Trophoblast cell (in vitro differentiated cells and primary cell): ENCODE data around the gene FN1.

ENCODE experiments used
- DNase-seq, 2 donors: peaks; one replicate each; pipeline ENCODE4 v3.0.0-alpha.2; 2016
- H2AFZ ChIP-seq: 2 replicates; pipeline ENCODE4 v1.6.1; 2013; ENCODE audit warnings: low read length, moderate library complexity, mild to moderate bottlenecking; ENCODE audit not compliant: insufficient read depth, poor library complexity
- H2AK5ac ChIP-seq: 2 replicates; pipeline ENCODE4 v1.6.1; 2013; ENCODE audit warnings: mild to moderate bottlenecking, low read length
- H2BK120ac ChIP-seq: 2 replicates; pipeline ENCODE4 v1.6.1; 2013; ENCODE audit warnings: low read length, mild to moderate bottlenecking, moderate library complexity; ENCODE audit not compliant: insufficient read depth, poor library complexity
- H2BK12ac ChIP-seq: 2 replicates; pipeline ENCODE4 v1.6.1; 2013; ENCODE audit warnings: mild to moderate bottlenecking, low read length, moderate library complexity
- H2BK5ac ChIP-seq: 2 replicates; pipeline ENCODE4 v1.6.1; 2013; ENCODE audit warnings: low read length, low read depth, moderate library complexity, mild to moderate bottlenecking; ENCODE audit not compliant: poor library complexity
- H3K14ac ChIP-seq: 2 replicates; pipeline ENCODE4 v1.6.1; 2013; ENCODE audit warnings: mild to moderate bottlenecking, low read length
- H3K18ac ChIP-seq: 2 replicates; pipeline ENCODE4 v1.6.1; 2013; ENCODE audit warnings: mild to moderate bottlenecking, low read length
- H3K23ac ChIP-seq: 2 replicates; pipeline ENCODE4 v1.6.1; 2013; ENCODE audit warnings: low read length
- H3K27ac ChIP-seq: 2 replicates; pipeline ENCODE4 v1.5.1; 2013; ENCODE audit warnings: low read depth, mild to moderate bottlenecking, inconsistent platforms, low read length, moderate library complexity
- H3K27me3 ChIP-seq: 2 replicates; pipeline ENCODE4 v1.6.1; 2013; ENCODE audit warnings: inconsistent platforms, mild to moderate bottlenecking, low read length, moderate library complexity; ENCODE audit not compliant: insufficient read depth
- H3K36me3 ChIP-seq, 2 experiments: 1 replicate in 1 of 2; 2 replicates in 1 of 2; pipeline ENCODE4 v1.6.1; 2013; ENCODE audit warnings: low read length in 2 of 2, mild to moderate bottlenecking in 2 of 2, moderate library complexity in 1 of 2; ENCODE audit not compliant: insufficient read depth in 2 of 2, control insufficient read depth in 1 of 2
- H3K4ac ChIP-seq: 2 replicates; pipeline ENCODE4 v1.6.1; 2013; ENCODE audit warnings: low read depth, mild to moderate bottlenecking, low read length, moderate library complexity
- H3K4me1 ChIP-seq, 2 experiments: 1 replicate in 1 of 2; 2 replicates in 1 of 2; pipeline ENCODE4 v1.6.1; 2013; ENCODE audit warnings: low read length in 2 of 2, mild to moderate bottlenecking in 2 of 2, moderate library complexity in 1 of 2; ENCODE audit not compliant: insufficient read depth in 2 of 2, control insufficient read depth in 1 of 2
- H3K4me2 ChIP-seq: 2 replicates; pipeline ENCODE4 v1.6.1; 2013; ENCODE audit warnings: inconsistent platforms, mild to moderate bottlenecking, low read length, moderate library complexity
- H3K4me3 ChIP-seq: 2 replicates; pipeline ENCODE4 v1.5.1; 2013; ENCODE audit warnings: mild to moderate bottlenecking, low read depth, low read length, inconsistent platforms
- H3K79me1 ChIP-seq: one replicate; pipeline ENCODE4 v1.6.1; 2013; ENCODE audit warnings: low read length
- H3K79me2 ChIP-seq: 2 replicates; pipeline ENCODE4 v1.6.1; 2013; ENCODE audit warnings: low read length, mild to moderate bottlenecking; ENCODE audit not compliant: control insufficient read depth, insufficient read depth, poor library complexity
- H3K9ac ChIP-seq: 2 replicates; pipeline ENCODE4 v1.6.1; 2013; ENCODE audit warnings: mild to moderate bottlenecking, low read length
- H3K9me3 ChIP-seq: 2 replicates; pipeline ENCODE4 v1.6.1; 2013; ENCODE audit warnings: low read depth, mild to moderate bottlenecking, control low read depth, inconsistent platforms, low read length; ENCODE audit not compliant: insufficient read depth
- H4K12ac ChIP-seq: 2 replicates; pipeline ENCODE4 v1.6.1; 2013; ENCODE audit warnings: low read depth, mild to moderate bottlenecking, low read length, moderate library complexity
- H4K8ac ChIP-seq: 2 replicates; pipeline ENCODE4 v1.6.1; 2013; ENCODE audit warnings: low read depth, mild to moderate bottlenecking, low read length, moderate library complexity
- H4K91ac ChIP-seq: one replicate; pipeline ENCODE4 v1.6.1; 2013; ENCODE audit warnings: low read depth, mild to moderate bottlenecking, low read length, moderate library complexity
- WGBS: extraction: QIAGEN DNeasy Blood & Tissue Kit; methylation state at CpG from one replicate; pipeline ENCODE4 v1.1.7; 2013; ENCODE audit warnings: missing lambda C conversion rate; ENCODE audit not compliant: insufficient read length, insufficient coverage; ENCODE audit errors: extremely low coverage; 5-methylcytosine and 5-hydroxymethylcytosine counted together

FN1 gene

DNA sequence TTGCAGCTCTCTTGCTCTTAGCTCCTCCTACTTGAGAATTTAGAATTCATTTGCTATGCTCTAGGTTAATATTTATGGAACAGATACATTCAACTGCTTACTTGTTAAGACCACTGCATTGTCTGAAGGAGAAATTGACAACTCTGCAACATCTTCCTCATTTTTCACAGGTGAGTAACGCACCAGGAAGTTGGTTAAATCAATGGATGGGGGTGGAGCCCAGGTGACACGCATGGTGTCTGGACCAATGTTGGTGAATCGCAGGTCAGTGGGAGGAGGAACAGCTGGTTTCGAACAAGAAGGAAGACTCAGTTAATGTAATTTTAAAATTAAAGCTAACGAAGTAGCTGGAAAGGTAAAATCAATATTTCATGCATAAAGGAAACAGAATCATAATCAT lies 44.3 kb downstream of the FN1 start:
- no peaks in the 10 kb centered on the region for H3K9me3 ChIP-seq
- no peak overlapping the region for H4K8ac ChIP-seq
- no peaks in the 10 kb centered on the region for H3K4me1 ChIP-seq
- no peak overlapping the region for H3K27ac ChIP-seq
- H2BK5ac ChIP-seq = no peak overlapping the region
- H3K4me3 ChIP-seq = no peak overlapping the region
- H3K4ac ChIP-seq = no peak overlapping the region
- H3K4me2 ChIP-seq = no peak overlapping the region
- DNase-seq = peak; percentile 61 to 65
- no peak overlapping the region for H4K12ac ChIP-seq
- H2AFZ ChIP-seq = no peak overlapping the region
- no peak overlapping the region for H2AK5ac ChIP-seq
- H3K79me2 ChIP-seq = no peaks in the 10 kb centered on the region
- H3K79me1 ChIP-seq = no peaks in the 10 kb centered on the region
- H3K18ac ChIP-seq = no peak overlapping the region
- H2BK12ac ChIP-seq = no peak overlapping the region
- no peak overlapping the region for H3K23ac ChIP-seq
- no peak overlapping the region for H2BK120ac ChIP-seq
- H3K14ac ChIP-seq = no peak overlapping the region
- H3K27me3 ChIP-seq = no peaks in the 10 kb centered on the region
- peaks cover 32 to 60% of the 10 kb centered on the region in 2 experiments for H3K36me3 ChIP-seq
- no peak overlapping the region for H4K91ac ChIP-seq
- no CpG with 5 or more reads among the region's 5 CpGs for WGBS
- no peak overlapping the region for H3K9ac ChIP-seq

DNA sequence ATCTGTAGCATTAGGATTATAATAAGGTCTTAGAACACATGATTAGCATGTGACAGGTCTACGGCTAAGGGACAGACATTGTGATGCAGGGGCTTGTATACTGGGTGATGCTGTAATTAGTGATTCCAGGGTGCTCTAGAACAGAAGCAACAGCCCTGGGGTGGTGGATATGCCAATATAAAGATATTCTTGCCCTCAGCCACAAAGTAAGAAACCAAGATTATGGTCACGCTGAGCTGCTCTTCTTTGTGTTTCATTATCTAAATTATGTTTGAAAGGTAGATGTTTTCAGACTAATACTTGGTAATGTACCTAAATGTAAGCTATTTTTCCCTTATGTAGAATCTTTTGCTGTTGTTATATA lies 45.3 kb downstream of the FN1 start:
- Histone ChIP-seq H3K79me2 (no peaks in the 10 kb centered on the region), H3K79me1 (no peaks in the 10 kb centered on the region), H2BK120ac (no peak overlapping the region), H3K9ac (no peak overlapping the region), H3K23ac (no peak overlapping the region), H2AK5ac (no peak overlapping the region), H4K8ac (no peak overlapping the region), H2AFZ (no peak overlapping the region), H3K18ac (no peak overlapping the region), H3K36me3 (peaks cover 39 to 64% of the 10 kb centered on the region in 2 experiments), H3K9me3 (no peaks in the 10 kb centered on the region), H3K4me1 (no peaks in the 10 kb centered on the region), H2BK12ac (no peak overlapping the region), H2BK5ac (no peak overlapping the region), H3K4me3 (no peak overlapping the region), H4K12ac (no peak overlapping the region), H3K27ac (no peak overlapping the region), H3K27me3 (no peaks in the 10 kb centered on the region), H3K14ac (no peak overlapping the region), H4K91ac (no peak overlapping the region), H3K4ac (no peak overlapping the region), H3K4me2 (no peak overlapping the region)
- DNase-seq = no peak
- no CpG with 5 or more reads among the region's 2 CpGs for WGBS

DNA sequence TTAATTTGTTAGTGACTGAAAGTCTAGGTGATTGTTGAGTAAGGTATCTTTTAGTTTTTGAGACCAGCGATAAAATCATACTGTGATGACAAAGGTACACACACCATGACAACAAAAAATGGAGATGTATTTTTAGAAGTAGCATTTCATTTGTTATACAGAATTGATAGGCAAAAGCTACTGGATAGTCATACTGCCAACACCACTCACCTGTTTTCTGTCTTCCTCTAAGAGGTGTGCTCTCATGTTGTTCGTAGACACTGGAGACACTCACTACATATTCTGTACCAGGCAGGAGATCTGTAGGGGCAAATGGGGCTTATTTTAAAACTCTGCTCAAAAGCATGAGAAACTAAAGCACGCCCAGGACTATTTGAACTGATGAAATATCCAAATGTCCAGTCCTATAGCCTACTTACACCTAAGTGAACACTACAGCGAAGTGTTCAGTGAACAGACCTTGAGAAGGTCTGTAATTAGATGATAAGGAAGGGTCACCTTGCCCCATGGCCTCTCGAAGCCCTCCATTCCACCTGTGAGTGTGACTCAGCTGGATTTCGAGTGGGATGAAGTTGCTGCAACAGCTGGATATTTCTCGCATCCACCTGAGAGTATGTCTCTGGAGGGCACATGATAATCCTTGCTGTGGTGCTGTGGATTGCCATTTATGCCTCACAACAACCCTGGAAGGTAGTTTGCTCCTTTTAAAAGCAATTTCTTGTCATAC lies 47.7 kb downstream of the FN1 start:
- Histone ChIP-seq H3K4me1 (no peaks in the 10 kb centered on the region), H4K91ac (no peak overlapping the region), H3K9ac (no peak overlapping the region), H3K27ac (no peak overlapping the region), H4K12ac (no peak overlapping the region), H3K36me3 (peaks cover 42 to 59% of the 10 kb centered on the region in 2 experiments), H3K14ac (no peak overlapping the region), H3K4me3 (no peak overlapping the region), H4K8ac (no peak overlapping the region), H3K79me2 (no peaks in the 10 kb centered on the region), H3K18ac (no peak overlapping the region), H3K79me1 (no peaks in the 10 kb centered on the region), H3K27me3 (no peaks in the 10 kb centered on the region), H3K23ac (no peak overlapping the region), H3K4ac (no peak overlapping the region), H2AK5ac (no peak overlapping the region), H2BK5ac (no peak overlapping the region), H2BK120ac (no peak overlapping the region), H3K4me2 (no peak overlapping the region), H3K9me3 (no peaks in the 10 kb centered on the region), H2AFZ (no peak overlapping the region), H2BK12ac (no peak overlapping the region)
- no CpG with 5 or more reads among the region's 7 CpGs for WGBS
- no peak for DNase-seq

DNA sequence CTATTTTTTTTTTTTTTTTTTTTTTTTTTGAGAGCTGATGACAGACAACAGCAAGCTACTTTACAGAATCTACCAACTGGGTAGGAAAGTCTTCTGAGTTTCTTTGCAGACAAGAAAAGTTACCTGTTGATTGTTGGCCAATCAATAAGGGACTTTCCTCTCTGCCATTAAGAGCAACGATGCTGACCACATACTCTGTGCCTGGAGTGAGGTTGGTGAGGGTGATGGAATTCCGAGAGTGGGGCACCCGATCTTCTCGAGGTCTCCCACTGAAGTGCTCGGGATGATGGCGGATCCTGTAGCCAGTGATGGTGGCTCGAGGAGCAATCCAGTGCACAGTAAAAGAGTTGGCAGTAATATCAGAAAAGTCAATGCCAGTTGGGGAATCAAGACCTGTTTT lies 49.3 kb downstream of the FN1 start:
- Histone ChIP-seq H3K79me1 (no peaks in the 10 kb centered on the region), H3K4me2 (no peak overlapping the region)
- DNase-seq = no peak

More for the DNA sequence above, 49.3 kb downstream of the FN1 start:
- WGBS = no CpG with 5 or more reads among the region's 7 CpGs
- no peak overlapping the region for H4K8ac ChIP-seq
- H3K9me3 ChIP-seq = no peaks in the 10 kb centered on the region
- H2AFZ ChIP-seq = no peak overlapping the region
- H3K9ac ChIP-seq = no peak overlapping the region
- H2BK5ac ChIP-seq = no peak overlapping the region
- H3K14ac ChIP-seq = no peak overlapping the region
- no peak overlapping the region for H2BK120ac ChIP-seq
- H3K18ac ChIP-seq = no peak overlapping the region
- no peaks in the 10 kb centered on the region for H3K79me2 ChIP-seq
- H2AK5ac ChIP-seq = no peak overlapping the region
- H3K27me3 ChIP-seq = no peaks in the 10 kb centered on the region
- no peak overlapping the region for H2BK12ac ChIP-seq
- peaks cover 44 to 60% of the 10 kb centered on the region in 2 experiments for H3K36me3 ChIP-seq
- H3K27ac ChIP-seq = no peak overlapping the region
- H3K4me3 ChIP-seq = no peak overlapping the region
- H3K4me1 ChIP-seq = no peaks in the 10 kb centered on the region
- H3K4ac ChIP-seq = no peak overlapping the region
- no peak overlapping the region for H4K91ac ChIP-seq
- H3K23ac ChIP-seq = no peak overlapping the region
- H4K12ac ChIP-seq = no peak overlapping the region
